OCI-LY3 (cell line): ENCODE results near the gene KLRK1.

Experiments
- EZH2phosphoT487 ChIP-seq: fragments of 200-600 bp; shearing (Covaris generic); IDR thresholded peaks from 2 replicates; pipeline ENCODE4 v1.6.1; 2018; ENCODE audit warnings: antibody characterized with exemption, mixed run types, low read depth
- TF ChIP-seq, protein P1 (sequence below): fragments of 200-600, 300-600 bp; sonication (generic); IDR thresholded peaks from 2 replicates; pipeline ENCODE4 v1.5.1; 2014; ENCODE audit warnings: antibody characterized with exemption, low read length, low read depth

- TF ChIP-seq, protein P1, sequence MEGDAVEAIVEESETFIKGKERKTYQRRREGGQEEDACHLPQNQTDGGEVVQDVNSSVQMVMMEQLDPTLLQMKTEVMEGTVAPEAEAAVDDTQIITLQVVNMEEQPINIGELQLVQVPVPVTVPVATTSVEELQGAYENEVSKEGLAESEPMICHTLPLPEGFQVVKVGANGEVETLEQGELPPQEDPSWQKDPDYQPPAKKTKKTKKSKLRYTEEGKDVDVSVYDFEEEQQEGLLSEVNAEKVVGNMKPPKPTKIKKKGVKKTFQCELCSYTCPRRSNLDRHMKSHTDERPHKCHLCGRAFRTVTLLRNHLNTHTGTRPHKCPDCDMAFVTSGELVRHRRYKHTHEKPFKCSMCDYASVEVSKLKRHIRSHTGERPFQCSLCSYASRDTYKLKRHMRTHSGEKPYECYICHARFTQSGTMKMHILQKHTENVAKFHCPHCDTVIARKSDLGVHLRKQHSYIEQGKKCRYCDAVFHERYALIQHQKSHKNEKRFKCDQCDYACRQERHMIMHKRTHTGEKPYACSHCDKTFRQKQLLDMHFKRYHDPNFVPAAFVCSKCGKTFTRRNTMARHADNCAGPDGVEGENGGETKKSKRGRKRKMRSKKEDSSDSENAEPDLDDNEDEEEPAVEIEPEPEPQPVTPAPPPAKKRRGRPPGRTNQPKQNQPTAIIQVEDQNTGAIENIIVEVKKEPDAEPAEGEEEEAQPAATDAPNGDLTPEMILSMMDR: no peak
- TF ChIP-seq EZH2phosphoT487: no peak
These were observed at the start of gene KLRK1 for GRCh38 chr12:10389904-10390303.
